A549 (cell line): ENCODE measurements around the gene TNFRSF1B. TPM values are rescaled to one million over a fixed set of nuclear protein-coding genes. Genes with fewer than 3 reads are reported as not detected.
A peak's percentile ranks its signal among the peaks of the same experiment; 100 is the strongest.

Experiments
- ATAC-seq, 2 experiments: fragments of 200-7000 bp in 1 of 2; fragments of >200 bp in 1 of 2; cut with Nextera tagmentation in 1 of 2; cut with Tn5 transposase in 1 of 2; 3 replicates each; pipeline versions ENCODE4 v1.8.0 to v1.9.1; 2018 to 2020; ENCODE audit warnings: mild to moderate bottlenecking in 1 of 2, moderate library complexity in 1 of 2
- CTCF ChIA-PET: fragments of 300-600 bp; sonication (Branson Sonifier 250); formaldehyde crosslinking; extraction: SDS; loops from one replicate; lab custom pipeline; 2021; ENCODE audit warnings: antibody characterized with exemption, inconsistent platforms; lab: Yijun Ruan, JAX
- POLR2A ChIA-PET: fragments of 350-600 bp; formaldehyde crosslinking; extraction: SDS; loops from one replicate; lab custom pipeline; 2021; ENCODE audit warnings: antibody characterized with exemption, inconsistent platforms; lab: Yijun Ruan, JAX
- DNase-seq, 2 experiments: peaks; one replicate each; pipeline versions ENCODE4 v3.0.0 to v3.0.0-alpha.2; 2011 to 2016; ENCODE audit warnings: low read depth in 1 of 2, low spot score in 1 of 2
- FAIRE-seq: peaks from 2 replicates; lab custom pipeline; 2011; peaks lifted over from hg19 to GRCh38; lab: Jason Lieb, UNC
- H3K27ac ChIP-seq, 2 experiments: fragments of >200 bp; sonication (Bioruptor Twin); formaldehyde crosslinking; 3 replicates each; pipeline ENCODE4 v1.5.1; 2016 to 2017
- H3K4me1 ChIP-seq: fragments of >200 bp; sonication (Bioruptor Twin); formaldehyde crosslinking; 3 replicates; pipeline ENCODE4 v1.6.1; 2016
- H3K4me2 ChIP-seq: fragments of >200 bp; sonication (Bioruptor Twin); formaldehyde crosslinking; 3 replicates; pipeline ENCODE4 v1.6.1; 2016
- H3K4me3 ChIP-seq: fragments of >200 bp; sonication (Bioruptor Twin); formaldehyde crosslinking; 3 replicates; pipeline ENCODE4 v1.5.1; 2016
- H3K9me3 ChIP-seq: fragments of >200 bp; sonication (Bioruptor Twin); formaldehyde crosslinking; 3 replicates; pipeline ENCODE4 v1.6.1; 2016
- CBX8 ChIP-seq: fragments of 200-600 bp; sonication (generic); IDR thresholded peaks from 2 replicates; pipeline ENCODE4 v1.6.1; 2016
- E2F6 ChIP-seq: IDR thresholded peaks from 2 replicates; pipeline ENCODE4 v1.6.1; 2012; ENCODE audit warnings: low read depth, borderline replicate concordance
- EHF ChIP-seq: fragments of 250-450 bp; sonication (Bioruptor Pico); IDR thresholded peaks from 2 replicates; pipeline ENCODE4 v1.5.0; 2020; ENCODE audit warnings: mild to moderate bottlenecking
- EHMT2 ChIP-seq: fragments of 200-600 bp; sonication (generic); IDR thresholded peaks from 2 replicates; pipeline ENCODE4 v1.6.1; 2016; ENCODE audit warnings: antibody characterized with exemption, low read depth, mild to moderate bottlenecking, moderate library complexity
- FOXS1 ChIP-seq: fragments of 250-450 bp; sonication (Bioruptor Pico); IDR thresholded peaks from 2 replicates; pipeline ENCODE4 v1.5.0; 2020; ENCODE audit warnings: mild to moderate bottlenecking, moderate library complexity
- GATA3 ChIP-seq: IDR thresholded peaks from 2 replicates; pipeline ENCODE4 v1.6.1; 2012; ENCODE audit warnings: borderline replicate concordance
- HDAC2 ChIP-seq: fragments of 200-600 bp; sonication (generic); IDR thresholded peaks from 2 replicates; pipeline ENCODE4 v1.6.1; 2016
- HOXA7 ChIP-seq: fragments of 250-450 bp; sonication (Bioruptor Pico); IDR thresholded peaks from 2 replicates; pipeline ENCODE4 v1.5.0; 2020; ENCODE audit warnings: mild to moderate bottlenecking, moderate library complexity
- HOXB5 ChIP-seq: fragments of 250-450 bp; sonication (Bioruptor Pico); IDR thresholded peaks from 2 replicates; pipeline ENCODE4 v1.5.0; 2020; ENCODE audit warnings: mild to moderate bottlenecking, moderate library complexity
- JUN ChIP-seq, 2 experiments: fragments of >200 bp; sonication (Bioruptor Twin); formaldehyde crosslinking; IDR thresholded peaks; 2 replicates in 1 of 2; 3 replicates in 1 of 2; pipeline ENCODE4 v1.6.1; 2016 to 2017
- KDM5A ChIP-seq: fragments of 200-600 bp; sonication (generic); IDR thresholded peaks from 2 replicates; pipeline ENCODE4 v1.6.1; 2016; ENCODE audit warnings: antibody characterized with exemption, mild to moderate bottlenecking
- MAFK ChIP-seq: fragments of 450-650 bp; IDR thresholded peaks from 2 replicates; pipeline ENCODE4 v1.6.1; 2014; ENCODE audit not compliant: partially characterized antibody
- NFE2L2 ChIP-seq: fragments of 150-350 bp; conservative IDR thresholded peaks from 2 replicates; pipeline ENCODE4 v1.6.1; 2014; ENCODE audit warnings: low read length
- NPAS2 ChIP-seq: fragments of 250-450 bp; sonication (Bioruptor Pico); IDR thresholded peaks from 2 replicates; pipeline ENCODE4 v1.8.0; 2022; ENCODE audit warnings: mild to moderate bottlenecking, moderate library complexity, borderline replicate concordance
- PBX3 ChIP-seq: IDR thresholded peaks from 2 replicates; pipeline ENCODE4 v1.6.1; 2012
- POLR2A ChIP-seq: IDR thresholded peaks from 2 replicates; pipeline ENCODE4 v1.6.1; 2012; ENCODE audit warnings: mild to moderate bottlenecking, low read length
- REST ChIP-seq: fragments of 200-600 bp; sonication (generic); IDR thresholded peaks from 2 replicates; pipeline ENCODE4 v1.6.1; 2016; ENCODE audit warnings: antibody characterized with exemption, mild to moderate bottlenecking, moderate library complexity
- RNF2 ChIP-seq: fragments of 200-600 bp; sonication (generic); IDR thresholded peaks from 2 replicates; pipeline ENCODE4 v1.6.1; 2016; ENCODE audit warnings: low read depth, mild to moderate bottlenecking, antibody characterized with exemption, moderate library complexity, borderline replicate concordance
- SREBF2 ChIP-seq: fragments of 450-650 bp; IDR thresholded peaks from 2 replicates; pipeline ENCODE4 v1.6.1; 2014; ENCODE audit warnings: mild to moderate bottlenecking, moderate library complexity
- WGBS: methylation state at CpG from one replicate; pipeline ENCODE4 v1.1.6; 2017; ENCODE audit errors: missing lambda C conversion rate; 5-methylcytosine and 5-hydroxymethylcytosine counted together
- polyA minus RNA-seq: library from RNA; depleted of rRNA, polyadenylated mRNA; stranded (reverse); fragments of >200 nt; gene quantifications from 2 replicates; pipeline ENCODE4 v1.2.3, GENCODE V29; 2011; rRNA and poly(A)+ RNA removed
- polyA plus RNA-seq, 4 experiments: library from polyadenylated mRNA; depleted of rRNA in 3 of 4; stranded (reverse); fragments of >200 nt; fragmentation: RNase III in 1 of 4; extraction: RNeasy Plus Mini Kit Qiagen cat#74134 plus additional on column Dnase treatment in 1 of 4; gene quantifications; 2 replicates in 3 of 4; 3 replicates in 1 of 4; pipeline ENCODE4 v1.2.3, GENCODE V29; 2011 to 2017
- TF ChIP-seq, protein P1 (sequence below): IDR thresholded peaks from 2 replicates; pipeline ENCODE4 v1.6.1; 2012
- TF ChIP-seq, protein P2 (sequence below): fragments of 250-450 bp; sonication (Bioruptor Pico); IDR thresholded peaks from 2 replicates; pipeline ENCODE4 v1.5.0; 2021; ENCODE audit warnings: mild to moderate bottlenecking, moderate library complexity, borderline replicate concordance

The TNFRSF1B gene
- 0.06 and 0.09 TPM in 2 replicates for polyA plus RNA-seq (2011; rRNA removed)
- polyA plus RNA-seq (2012; cell fraction: cytosol; rRNA removed), result 0.05 and 0.12 TPM in 2 replicates
- 0.10 and 0.11 TPM in 2 replicates for polyA plus RNA-seq (2012; cell fraction: nucleus; rRNA removed)
- 0.05 to 0.22 TPM (median 0.07 TPM) in 3 replicates for polyA plus RNA-seq (2017; fragmentation: RNase III; extraction: RNeasy Plus Mini Kit Qiagen cat#74134 plus additional on column Dnase treatment)
- polyA minus RNA-seq, result 0.05 and 0.08 TPM in 2 replicates

GRCh38 chr1:12166834-12167492 lies at the start of gene TNFRSF1B:
TSS of gene TNFRSF1B (plus strand) at chr1:12166991. CDS start at chr1:12167092, 101 bp downstream.
- DNase-seq (peak in 1 of 2 experiments; percentile 25), ATAC-seq (peak; percentile 23 to 63; a peak in 3 of 6 replicates), FAIRE-seq (no peak)
- Histone ChIP-seq H3K4me2 (peak within 1 kb of the TSS; percentile 93), H3K4me1 (peaks cover 5% of the 10 kb centered on the region), H3K4me3 (peak within 1 kb of the TSS; percentile 50), H3K27ac (peak within 1 kb of the TSS; percentile 31 to 78; a peak in 3 of 6 replicates), H3K9me3 (no peaks in the 10 kb centered on the region)
- TF ChIP-seq E2F6, result peak; percentile 65; the same call in 1 of the 2 replicates
- TF ChIP-seq, protein P1, sequence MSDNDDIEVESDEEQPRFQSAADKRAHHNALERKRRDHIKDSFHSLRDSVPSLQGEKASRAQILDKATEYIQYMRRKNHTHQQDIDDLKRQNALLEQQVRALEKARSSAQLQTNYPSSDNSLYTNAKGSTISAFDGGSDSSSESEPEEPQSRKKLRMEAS, result peak; percentile 37; the same call in 1 of the 2 replicates
- TF ChIP-seq EHF (CRISPR knock-in tag), result no peak
- 0% methylated on average over 7 of the region's 79 CpGs for WGBS
- CTCF ChIA-PET, result interaction anchor here (0.6 kb wide), 1 partner anchor 34 kb away, joined by 3 read pairs; no protein-coding TSS in a partner anchor
- POLR2A ChIA-PET, result no interaction called here

GRCh38 chr1:12121212-12122003 lies 45.4 kb upstream of the TNFRSF1B start:
- no peak overlapping the region for H3K4me2 ChIP-seq
- H3K27ac ChIP-seq, result no peak overlapping the region
- no peak overlapping the region for H3K4me3 ChIP-seq
- ATAC-seq, result no peak
- POLR2A ChIA-PET, result no interaction called here
- FAIRE-seq, result no peak
- H3K4me1 ChIP-seq, result no peaks in the 10 kb centered on the region
- DNase-seq, result no peak
- no peaks in the 10 kb centered on the region for H3K9me3 ChIP-seq
- no peak for TF ChIP-seq HDAC2
- no peak for TF ChIP-seq REST
- no peak for TF ChIP-seq SREBF2
- no peak for TF ChIP-seq EHMT2
- TF ChIP-seq PBX3, result no peak
- no peak for TF ChIP-seq HOXB5 (CRISPR knock-in tag)
- TF ChIP-seq, protein P2, sequence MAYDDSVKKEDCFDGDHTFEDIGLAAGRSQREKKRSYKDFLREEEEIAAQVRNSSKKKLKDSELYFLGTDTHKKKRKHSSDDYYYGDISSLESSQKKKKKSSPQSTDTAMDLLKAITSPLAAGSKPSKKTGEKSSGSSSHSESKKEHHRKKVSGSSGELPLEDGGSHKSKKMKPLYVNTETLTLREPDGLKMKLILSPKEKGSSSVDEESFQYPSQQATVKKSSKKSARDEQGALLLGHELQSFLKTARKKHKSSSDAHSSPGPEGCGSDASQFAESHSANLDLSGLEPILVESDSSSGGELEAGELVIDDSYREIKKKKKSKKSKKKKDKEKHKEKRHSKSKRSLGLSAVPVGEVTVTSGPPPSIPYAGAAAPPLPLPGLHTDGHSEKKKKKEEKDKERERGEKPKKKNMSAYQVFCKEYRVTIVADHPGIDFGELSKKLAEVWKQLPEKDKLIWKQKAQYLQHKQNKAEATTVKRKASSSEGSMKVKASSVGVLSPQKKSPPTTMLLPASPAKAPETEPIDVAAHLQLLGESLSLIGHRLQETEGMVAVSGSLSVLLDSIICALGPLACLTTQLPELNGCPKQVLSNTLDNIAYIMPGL (CRISPR knock-in tag), result no peak
- no peak for TF ChIP-seq NFE2L2
- TF ChIP-seq POLR2A, result no peak
- TF ChIP-seq HOXA7 (CRISPR knock-in tag), result no peak
- no peak for TF ChIP-seq KDM5A
- no peak for TF ChIP-seq MAFK
- no peak for TF ChIP-seq FOXS1 (CRISPR knock-in tag)
- no peak for TF ChIP-seq E2F6
- no peak for TF ChIP-seq RNF2
- no peak for TF ChIP-seq JUN (IDR thresholded peaks at IDR 0.05)
- no peak for TF ChIP-seq NPAS2 (CRISPR knock-in tag)
- TF ChIP-seq CBX8, result no peak
- TF ChIP-seq GATA3, result no peak
- 42% methylated on average over 10 of the region's 12 CpGs for WGBS
- CTCF ChIA-PET, result interaction anchor here (1.4 to 8.7 kb wide), 3 partner anchors 12 to 87 kb away, joined by 3 to 229 read pairs (median 78); no protein-coding TSS in a partner anchor
